Activated CD8-positive, alpha-beta T cell treated with anti-CD3 and anti-CD28 coated beads for 36 hours (primary cell): Measurements from ENCODE around the gene LRP2BP. TPM values are rescaled to one million over a fixed set of nuclear protein-coding genes. Genes with fewer than 3 reads are reported as not detected.
A peak's percentile ranks its signal among the peaks of the same experiment; 100 is the strongest.

Source experiments
- ATAC-seq: fragments of 200-7000 bp; cut with Tn5 transposase; one replicate; pipeline ENCODE4 v1.10.0; 2021; ENCODE audit warnings: mild to moderate bottlenecking, moderate library complexity
- CTCF ChIA-PET: fragments of 350-600 bp; sonication (Branson Sonifier 250); formaldehyde crosslinking; loops from one replicate; lab custom pipeline; 2021; ENCODE audit warnings: antibody characterized with exemption; lab: Charles Lee
- POLR2A ChIA-PET: fragments of 350-600 bp; sonication (Branson Sonifier 250); formaldehyde crosslinking; loops from one replicate; lab custom pipeline; 2021; ENCODE audit warnings: antibody characterized with exemption; lab: Charles Lee
- DNase-seq: peaks from one replicate; pipeline ENCODE4 v3.0.0-alpha.2; 2020
- H3K27ac Mint-ChIP-seq: one replicate; pipeline ENCODE4 v1.8.0; 2021; ENCODE audit warnings: mild to moderate bottlenecking, mixed read lengths
- H3K27me3 Mint-ChIP-seq: one replicate; pipeline ENCODE4 v1.8.0; 2021; ENCODE audit warnings: mixed read lengths
- H3K36me3 Mint-ChIP-seq: one replicate; pipeline ENCODE4 v1.8.0; 2021; ENCODE audit warnings: low read depth, mixed read lengths
- H3K4me1 Mint-ChIP-seq: one replicate; pipeline ENCODE4 v1.8.0; 2021; ENCODE audit warnings: low read depth, mixed read lengths
- H3K4me3 Mint-ChIP-seq: one replicate; pipeline ENCODE4 v1.8.0; 2021; ENCODE audit warnings: mild to moderate bottlenecking, moderate library complexity, mixed read lengths
- H3K9me3 Mint-ChIP-seq: one replicate; pipeline ENCODE4 v1.8.0; 2021; ENCODE audit warnings: mixed read lengths
- CTCF ChIP-seq: fragments of 200-600 bp; IDR thresholded peaks from one replicate; pipeline ENCODE4 v1.8.0; 2022; ENCODE audit warnings: antibody characterized with exemption, mild to moderate bottlenecking
- intact Hi-C: fragments of 100-400 bp; cut with micrococcal nuclease; formaldehyde crosslinking; loops from one replicate; pipeline ENCODE4 v1.10.0; 2022
- total RNA-seq, 2 experiments: library from RNA; stranded (reverse); gene quantifications; one replicate each; pipeline ENCODE4 v1.2.3, GENCODE V29; 2021

LRP2BP gene
- total RNA-seq, 2 experiments from 2014 or later = 1.1 to 1.2 TPM

DNA sequence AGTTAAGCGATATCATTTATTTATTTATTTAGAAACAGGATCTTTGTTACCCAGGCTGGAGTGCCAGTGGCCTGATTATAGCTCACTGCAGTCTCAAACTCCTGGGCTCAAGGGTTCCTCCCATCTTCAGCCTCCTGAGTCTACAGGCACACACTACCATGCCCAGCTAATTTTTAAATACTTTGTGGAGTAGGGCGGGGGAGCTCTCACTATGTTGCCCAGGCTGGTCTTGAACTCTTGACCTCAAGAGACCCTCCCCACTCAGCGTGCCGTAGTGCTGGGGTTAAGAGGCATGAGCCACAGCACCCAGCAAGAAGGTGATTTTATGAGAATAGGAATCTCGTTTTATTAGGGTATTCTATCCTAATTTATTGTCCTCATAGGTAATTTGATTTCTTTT, 33.9 kb upstream of the LRP2BP start:
- Mint-ChIP-seq H3K27me3 (peaks cover 5% of the 10 kb centered on the region), H3K4me1 (peaks cover 12% of the 10 kb centered on the region), H3K4me3 (no peak overlapping the region), H3K27ac (no peak overlapping the region), H3K9me3 (no peaks in the 10 kb centered on the region), H3K36me3 (peaks cover 3% of the 10 kb centered on the region)
- DNase-seq (no peak), ATAC-seq (no peak)
- intact Hi-C loops = no loop called here
- ChIA-PET CTCF (interaction anchor here (0.8 kb wide), 1 partner anchor 9 kb away, joined by 3 read pairs; no protein-coding TSS in a partner anchor), POLR2A (no interaction called here)
- TF ChIP-seq CTCF = no peak

GRCh38 chr4:185426960-185427688, 31.4 kb upstream of the LRP2BP start:
- Mint-ChIP-seq H3K27ac (no peak overlapping the region), H3K36me3 (peaks cover 3% of the 10 kb centered on the region), H3K27me3 (peaks cover 5% of the 10 kb centered on the region), H3K9me3 (no peaks in the 10 kb centered on the region), H3K4me1 (peaks cover 25% of the 10 kb centered on the region), H3K4me3 (peak overlapping the region; percentile 38)
- TF ChIP-seq CTCF = no peak
- intact Hi-C loops = no loop called here
- DNase-seq (no peak), ATAC-seq (no peak)
- ChIA-PET CTCF (interaction anchor here (1.0 to 3.0 kb wide), 3 partner anchors 31 to 171 kb away, joined by 3 to 14 read pairs (median 4); partner anchors contain the start of genes ANKRD37 and LRP2BP), POLR2A (interaction anchor here (1.6 kb wide), 1 partner anchor 30 kb away, joined by 9 read pairs; the partner anchor contains the start of gene ANKRD37)

DNA sequence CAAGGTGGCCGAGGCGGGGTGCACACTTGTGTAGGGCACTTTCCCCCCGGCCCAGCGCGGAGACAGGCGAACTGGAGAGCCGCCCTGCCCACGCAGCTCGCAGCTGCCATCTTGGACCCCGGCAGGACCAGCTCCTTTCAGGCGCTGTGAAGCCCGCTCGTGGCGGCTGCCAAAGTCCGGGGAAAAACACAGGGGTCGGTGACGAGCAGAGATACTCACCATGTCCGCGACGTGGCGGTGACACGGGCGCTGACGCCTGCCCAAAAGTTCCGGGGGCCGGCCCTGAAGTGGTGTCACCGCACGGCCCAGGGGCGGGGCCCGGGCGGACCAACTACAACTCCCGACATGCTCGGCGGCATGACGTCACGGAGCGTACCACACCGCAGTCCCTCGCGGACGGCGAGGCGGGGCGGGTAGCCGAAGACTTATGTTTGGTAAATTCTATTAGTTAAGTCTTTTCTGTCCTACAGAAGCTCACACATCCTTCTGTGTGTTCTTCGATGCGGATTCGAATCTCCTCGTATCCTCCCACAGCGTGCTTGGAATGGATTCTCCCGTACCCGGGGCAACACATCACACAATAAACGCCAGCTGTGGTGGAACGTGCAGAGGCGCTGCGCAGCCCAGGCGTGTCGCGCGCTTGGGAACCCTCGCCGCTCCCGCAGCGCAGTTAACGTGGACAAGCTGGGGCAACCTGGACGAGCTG, 30.1 kb upstream of the LRP2BP start, which contains the start of gene UFSP2:
UFSP2 (minus strand) TSS at position 318 of the 706 bp plus-strand sequence; CDS start at position 222, 96 bp downstream.
- Mint-ChIP-seq H3K27me3 (peaks cover 3% of the 10 kb centered on the region), H3K4me1 (peaks cover 32% of the 10 kb centered on the region), H3K9me3 (no peaks in the 10 kb centered on the region), H3K27ac (peak within 1 kb of the TSS; percentile 99), H3K36me3 (peaks cover 8% of the 10 kb centered on the region), H3K4me3 (peak within 1 kb of the TSS; percentile 83)
- DNase-seq (peak; percentile 87), ATAC-seq (peak; percentile 91)
- ChIA-PET POLR2A (interaction anchor here (0.8 to 1.6 kb wide), 6 partner anchors 29 to 183 kb away, joined by 3 to 9 read pairs (median 4); partner anchors contain the start of genes ANKRD37 and LRP2BP), CTCF (interaction anchor here (0.6 to 3.0 kb wide), 9 partner anchors 10 to 242 kb away, joined by 3 to 14 read pairs (median 4); partner anchors contain the start of genes ANKRD37 and LRP2BP)
- TF ChIP-seq CTCF = no peak
- intact Hi-C loops = no loop called here

- ChIA-PET CTCF (interaction anchor here (0.6 to 3.0 kb wide), 8 partner anchors 27 to 241 kb away, joined by 3 to 14 read pairs (median 4); partner anchors contain the start of genes ANKRD37 and LRP2BP), POLR2A (interaction anchor here (1.1 to 1.6 kb wide), 3 partner anchors 30 to 173 kb away, joined by 3 to 6 read pairs (median 4); partner anchors contain the start of gene LRP2BP)
- H3K36me3 Mint-ChIP-seq = peaks cover 8% of the 10 kb centered on the region
- H3K27me3 Mint-ChIP-seq = peaks cover 3% of the 10 kb centered on the region
- peak overlapping the region; percentile 99 for H3K27ac Mint-ChIP-seq
- DNase-seq (peak; percentile 9), ATAC-seq (no peak)
- TF ChIP-seq CTCF = no peak
- H3K4me1 Mint-ChIP-seq = peaks cover 32% of the 10 kb centered on the region
- intact Hi-C loops = no loop called here
- H3K9me3 Mint-ChIP-seq = no peaks in the 10 kb centered on the region
- peak overlapping the region; percentile 83 for H3K4me3 Mint-ChIP-seq
These were observed 29.4 kb upstream of the LRP2BP start for GRCh38 chr4:185424905-185425646.
